ENCODE measurements around the gene CCDC192. TPM values are rescaled to one million over a fixed set of nuclear protein-coding genes. Genes with fewer than 3 reads are reported as not detected.
"Not testable (repeated sequence)": the region's sequence is repeated elsewhere in the genome, so short reads cannot be mapped to it uniquely, and the experiment has no call there.

CCDC192 gene
- total and polyA plus RNA-seq, 2 donors, result 0.09 to 0.11 TPM

GRCh38 chr5:127673117-127673800 is 29.9 kb upstream of the CCDC192 start:
- H3K36me3 ChIP-seq (ENCODE audit: control insufficient read depth in 2 of 2, insufficient read depth in 2 of 2, low read length in 1 of 2), result no peaks in the 10 kb centered on the region
- WGBS, result 79% methylated on average over 2 of the region's 2 CpGs
- H3K27ac ChIP-seq (ENCODE audit: low read depth in 1 of 2, low read length in 1 of 2), result no peak overlapping the region
- no peaks in the 10 kb centered on the region for H3K27me3 ChIP-seq (ENCODE audit: control insufficient read depth in 2 of 2, insufficient read depth in 1 of 2, low read length in 1 of 2)
- no peak overlapping the region for H3K4me3 ChIP-seq (ENCODE audit: low read length in 2 of 2)
- no peaks in the 10 kb centered on the region for H3K9me3 ChIP-seq (ENCODE audit: control insufficient read depth in 2 of 2, insufficient read depth in 1 of 2, low read length in 1 of 2)
- no peaks in the 10 kb centered on the region for H3K4me1 ChIP-seq (ENCODE audit: control insufficient read depth in 2 of 2, insufficient read depth in 2 of 2, low read length in 2 of 2)
- no peak for DNase-seq (ENCODE audit: low read depth in 6 of 9, low spot score in 9 of 9)

- not testable (repeated sequence) for H3K27ac ChIP-seq (ENCODE audit: low read depth in 1 of 2, low read length in 1 of 2); DNase-seq (ENCODE audit: low read depth in 6 of 9, low spot score in 9 of 9); H3K36me3 ChIP-seq (ENCODE audit: control insufficient read depth in 2 of 2, insufficient read depth in 2 of 2, low read length in 1 of 2); H3K9me3 ChIP-seq (ENCODE audit: control insufficient read depth in 2 of 2, insufficient read depth in 1 of 2, low read length in 1 of 2); H3K27me3 ChIP-seq (ENCODE audit: control insufficient read depth in 2 of 2, insufficient read depth in 1 of 2, low read length in 1 of 2); H3K4me3 ChIP-seq (ENCODE audit: low read length in 2 of 2); H3K4me1 ChIP-seq (ENCODE audit: control insufficient read depth in 2 of 2, insufficient read depth in 2 of 2, low read length in 2 of 2)
These were observed 26.2 kb upstream of the CCDC192 start for GRCh38 chr5:127676951-127677350.

- H3K27ac ChIP-seq (ENCODE audit: low read depth in 1 of 2, low read length in 1 of 2); H3K9me3 ChIP-seq (ENCODE audit: control insufficient read depth in 2 of 2, insufficient read depth in 1 of 2, low read length in 1 of 2); H3K4me3 ChIP-seq (ENCODE audit: low read length in 2 of 2); H3K4me1 ChIP-seq (ENCODE audit: control insufficient read depth in 2 of 2, insufficient read depth in 2 of 2, low read length in 2 of 2); H3K36me3 ChIP-seq (ENCODE audit: control insufficient read depth in 2 of 2, insufficient read depth in 2 of 2, low read length in 1 of 2); DNase-seq (ENCODE audit: low read depth in 6 of 9, low spot score in 9 of 9); H3K27me3 ChIP-seq (ENCODE audit: control insufficient read depth in 2 of 2, insufficient read depth in 1 of 2, low read length in 1 of 2): not testable (repeated sequence)
- 83% methylated on average over 3 of the region's 3 CpGs for WGBS
These were observed 23.4 kb upstream of the CCDC192 start for GRCh38 chr5:127679691-127680330.

DNA sequence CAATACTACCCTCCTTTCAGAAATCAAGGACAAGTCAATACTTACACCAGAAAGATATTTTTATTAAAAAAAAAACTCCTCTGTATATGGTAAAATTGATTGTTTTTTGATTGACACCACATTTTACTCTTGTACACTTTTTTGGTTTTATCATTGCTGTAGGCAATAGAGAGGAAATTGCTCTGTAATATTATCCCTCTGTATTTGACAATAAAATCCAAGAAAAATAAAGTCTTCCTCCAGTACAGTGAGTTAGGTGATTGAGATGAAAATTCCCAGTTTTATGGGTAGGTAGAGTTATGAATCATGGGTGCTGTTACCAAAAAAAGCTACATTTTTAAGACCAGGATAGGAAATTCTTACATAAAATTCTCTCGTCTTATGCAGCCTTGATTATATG is 22.6 kb upstream of the CCDC192 start:
- Histone ChIP-seq H3K4me3 (ENCODE audit: low read length in 2 of 2) (no peak overlapping the region), H3K4me1 (ENCODE audit: control insufficient read depth in 2 of 2, insufficient read depth in 2 of 2, low read length in 2 of 2) (no peaks in the 10 kb centered on the region), H3K9me3 (ENCODE audit: control insufficient read depth in 2 of 2, insufficient read depth in 1 of 2, low read length in 1 of 2) (no peaks in the 10 kb centered on the region), H3K27ac (ENCODE audit: low read depth in 1 of 2, low read length in 1 of 2) (no peak overlapping the region), H3K27me3 (ENCODE audit: control insufficient read depth in 2 of 2, insufficient read depth in 1 of 2, low read length in 1 of 2) (no peaks in the 10 kb centered on the region), H3K36me3 (ENCODE audit: control insufficient read depth in 2 of 2, insufficient read depth in 2 of 2, low read length in 1 of 2) (no peaks in the 10 kb centered on the region)
- WGBS, result 94% methylated on average over 1 of the region's 1 CpG
- no peak for DNase-seq (ENCODE audit: low read depth in 6 of 9, low spot score in 9 of 9)

- DNase-seq (ENCODE audit: low read depth in 6 of 9, low spot score in 9 of 9), result no peak
- H3K4me1 ChIP-seq (ENCODE audit: control insufficient read depth in 2 of 2, insufficient read depth in 2 of 2, low read length in 2 of 2), result no peaks in the 10 kb centered on the region
- no peak overlapping the region for H3K27ac ChIP-seq (ENCODE audit: low read depth in 1 of 2, low read length in 1 of 2)
- no peaks in the 10 kb centered on the region for H3K36me3 ChIP-seq (ENCODE audit: control insufficient read depth in 2 of 2, insufficient read depth in 2 of 2, low read length in 1 of 2)
- no peak overlapping the region for H3K4me3 ChIP-seq (ENCODE audit: low read length in 2 of 2)
- 92% methylated on average over 4 of the region's 4 CpGs for WGBS
- no peaks in the 10 kb centered on the region for H3K27me3 ChIP-seq (ENCODE audit: control insufficient read depth in 2 of 2, insufficient read depth in 1 of 2, low read length in 1 of 2)
- no peaks in the 10 kb centered on the region for H3K9me3 ChIP-seq (ENCODE audit: control insufficient read depth in 2 of 2, insufficient read depth in 1 of 2, low read length in 1 of 2)
These were observed 20.2 kb upstream of the CCDC192 start for GRCh38 chr5:127683008-127683407.

DNA sequence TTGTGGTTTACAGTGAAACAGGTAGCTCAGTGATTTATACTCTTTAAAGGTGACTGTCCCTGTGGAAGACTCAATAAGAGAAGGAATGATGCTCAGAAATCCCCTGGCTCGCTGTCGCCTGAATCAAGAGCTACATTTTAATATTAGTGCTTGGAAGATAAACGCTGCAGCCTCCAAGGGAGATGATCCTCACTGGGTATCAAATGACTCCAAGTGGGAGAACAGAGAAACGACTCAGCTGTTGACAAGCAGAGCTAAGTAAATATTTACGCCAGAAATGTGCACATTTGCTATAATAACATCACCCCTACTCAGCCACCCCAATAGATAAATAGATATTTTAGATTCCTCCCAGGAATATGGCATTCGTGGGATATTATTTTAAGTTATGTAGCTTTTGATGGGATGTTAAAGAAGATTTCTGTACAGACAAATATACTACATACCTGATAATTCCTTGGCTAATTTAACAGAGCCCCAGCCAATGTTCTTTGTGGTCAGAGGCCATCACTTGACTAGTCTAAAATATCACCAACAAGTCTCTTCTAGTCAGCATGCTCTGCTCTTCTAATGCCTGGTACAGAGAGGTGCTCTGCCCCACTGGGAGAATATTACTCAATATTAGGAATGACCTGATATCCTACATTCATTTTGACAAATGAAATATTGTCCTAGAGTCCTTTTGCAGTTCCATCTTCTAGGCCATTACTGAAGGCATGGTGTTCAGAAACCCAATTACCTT is 18.3 kb upstream of the CCDC192 start:
- Histone ChIP-seq H3K27me3 (ENCODE audit: control insufficient read depth in 2 of 2, insufficient read depth in 1 of 2, low read length in 1 of 2) (no peaks in the 10 kb centered on the region), H3K4me1 (ENCODE audit: control insufficient read depth in 2 of 2, insufficient read depth in 2 of 2, low read length in 2 of 2) (no peaks in the 10 kb centered on the region), H3K4me3 (ENCODE audit: low read length in 2 of 2) (no peak overlapping the region), H3K9me3 (ENCODE audit: control insufficient read depth in 2 of 2, insufficient read depth in 1 of 2, low read length in 1 of 2) (no peaks in the 10 kb centered on the region), H3K36me3 (ENCODE audit: control insufficient read depth in 2 of 2, insufficient read depth in 2 of 2, low read length in 1 of 2) (no peaks in the 10 kb centered on the region), H3K27ac (ENCODE audit: low read depth in 1 of 2, low read length in 1 of 2) (no peak overlapping the region)
- 92% methylated on average over 6 of the region's 6 CpGs for WGBS
- no peak for DNase-seq (ENCODE audit: low read depth in 6 of 9, low spot score in 9 of 9)

DNA sequence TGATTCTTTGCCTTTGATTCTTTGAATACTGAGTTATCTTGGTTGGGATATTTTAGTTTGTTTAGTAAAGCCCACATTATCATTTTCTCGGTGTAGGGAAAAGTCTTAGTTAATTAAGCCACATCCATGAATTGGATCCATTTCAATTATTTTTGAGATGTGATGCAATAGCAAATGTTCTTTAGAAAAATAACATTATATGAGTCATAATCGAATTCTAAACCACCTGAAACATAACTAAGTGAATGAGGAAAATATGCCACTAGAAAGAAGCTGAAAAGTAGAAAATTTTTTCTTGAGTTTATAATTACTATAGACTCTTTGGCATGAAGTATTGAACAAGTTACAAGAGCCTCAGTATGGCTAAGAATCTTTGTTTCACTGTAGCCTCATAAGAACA is 17.5 kb upstream of the CCDC192 start:
- no peaks in the 10 kb centered on the region for H3K27me3 ChIP-seq (ENCODE audit: control insufficient read depth in 2 of 2, insufficient read depth in 1 of 2, low read length in 1 of 2)
- no peaks in the 10 kb centered on the region for H3K4me1 ChIP-seq (ENCODE audit: control insufficient read depth in 2 of 2, insufficient read depth in 2 of 2, low read length in 2 of 2)
- H3K36me3 ChIP-seq (ENCODE audit: control insufficient read depth in 2 of 2, insufficient read depth in 2 of 2, low read length in 1 of 2), result no peaks in the 10 kb centered on the region
- H3K4me3 ChIP-seq (ENCODE audit: low read length in 2 of 2), result no peak overlapping the region
- no peaks in the 10 kb centered on the region for H3K9me3 ChIP-seq (ENCODE audit: control insufficient read depth in 2 of 2, insufficient read depth in 1 of 2, low read length in 1 of 2)
- DNase-seq (ENCODE audit: low read depth in 6 of 9, low spot score in 9 of 9), result no peak
- H3K27ac ChIP-seq (ENCODE audit: low read depth in 1 of 2, low read length in 1 of 2), result no peak overlapping the region
- whole genome bisulfite sequencing, result 85% methylated on average over 2 of the region's 2 CpGs

DNA sequence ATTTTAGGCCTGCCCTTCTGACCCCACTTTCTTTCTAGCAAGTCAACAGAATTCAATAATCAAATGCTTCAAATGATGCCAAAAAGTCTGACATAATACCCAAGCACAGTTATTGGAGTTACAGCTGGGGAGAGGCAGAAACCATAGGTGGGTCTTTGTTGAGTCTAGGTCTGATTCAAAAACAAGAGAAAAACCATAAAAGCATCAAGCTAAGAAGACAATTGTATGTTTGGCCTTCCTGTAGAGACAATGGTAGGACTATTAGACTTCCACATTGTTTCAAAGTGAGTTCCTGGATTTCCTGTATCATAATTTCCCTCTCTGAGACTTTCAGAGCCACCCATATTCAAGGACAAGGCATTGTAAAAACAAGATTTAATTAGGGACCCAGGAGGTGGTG is 16.8 kb upstream of the CCDC192 start:
- no peaks in the 10 kb centered on the region for H3K36me3 ChIP-seq (ENCODE audit: control insufficient read depth in 2 of 2, insufficient read depth in 2 of 2, low read length in 1 of 2)
- H3K9me3 ChIP-seq (ENCODE audit: control insufficient read depth in 2 of 2, insufficient read depth in 1 of 2, low read length in 1 of 2), result no peaks in the 10 kb centered on the region
- no peaks in the 10 kb centered on the region for H3K27me3 ChIP-seq (ENCODE audit: control insufficient read depth in 2 of 2, insufficient read depth in 1 of 2, low read length in 1 of 2)
- no peaks in the 10 kb centered on the region for H3K4me1 ChIP-seq (ENCODE audit: control insufficient read depth in 2 of 2, insufficient read depth in 2 of 2, low read length in 2 of 2)
- H3K4me3 ChIP-seq (ENCODE audit: low read length in 2 of 2), result no peak overlapping the region
- DNase-seq (ENCODE audit: low read depth in 6 of 9, low spot score in 9 of 9), result no peak
- H3K27ac ChIP-seq (ENCODE audit: low read depth in 1 of 2, low read length in 1 of 2), result no peak overlapping the region

DNA sequence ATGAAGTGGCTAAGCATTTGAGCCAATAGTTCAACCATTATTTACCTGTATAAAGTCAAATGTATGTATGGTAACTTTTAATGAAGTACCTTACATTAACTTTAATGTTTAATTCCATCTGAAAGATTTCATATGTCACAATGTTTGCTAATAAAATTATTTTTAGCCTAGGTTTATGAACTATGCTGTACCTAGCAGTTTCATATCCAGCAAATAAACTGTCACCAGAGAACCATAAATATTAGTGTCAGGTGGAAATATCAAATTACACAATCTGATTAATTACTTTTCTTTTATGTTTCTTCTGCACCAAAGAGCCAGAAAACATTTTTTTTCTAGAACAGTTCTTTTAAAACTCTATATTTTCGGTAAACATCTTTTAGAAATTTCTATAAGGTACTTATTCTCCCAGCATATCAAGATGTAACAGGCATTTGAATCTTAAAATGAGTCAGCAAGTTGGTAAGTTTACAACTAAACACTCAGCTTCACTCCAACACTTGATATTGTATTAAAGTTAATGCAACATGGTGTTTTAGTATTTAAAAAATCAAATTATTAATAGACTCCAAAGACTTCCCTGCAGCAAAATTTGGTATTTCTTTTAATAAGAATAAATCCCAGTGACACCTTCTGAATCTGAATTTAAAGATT is 8.5 kb upstream of the CCDC192 start:
- WGBS, result 87% methylated on average over 1 of the region's 1 CpG
- no peak overlapping the region for H3K27ac ChIP-seq (ENCODE audit: low read depth in 1 of 2, low read length in 1 of 2)
- no peak for DNase-seq (ENCODE audit: low read depth in 6 of 9, low spot score in 9 of 9)

More for the DNA sequence above, 8.5 kb upstream of the CCDC192 start:
- H3K27me3 ChIP-seq (ENCODE audit: control insufficient read depth in 2 of 2, insufficient read depth in 1 of 2, low read length in 1 of 2), result no peaks in the 10 kb centered on the region
- H3K9me3 ChIP-seq (ENCODE audit: control insufficient read depth in 2 of 2, insufficient read depth in 1 of 2, low read length in 1 of 2), result no peaks in the 10 kb centered on the region
- H3K36me3 ChIP-seq (ENCODE audit: control insufficient read depth in 2 of 2, insufficient read depth in 2 of 2, low read length in 1 of 2), result no peaks in the 10 kb centered on the region
- H3K4me3 ChIP-seq (ENCODE audit: low read length in 2 of 2), result no peak overlapping the region
- H3K4me1 ChIP-seq (ENCODE audit: control insufficient read depth in 2 of 2, insufficient read depth in 2 of 2, low read length in 2 of 2), result no peaks in the 10 kb centered on the region
